Neutrophil (primary cell): ENCODE results near the gene EID1.

ENCODE experiments used
- H3K27ac ChIP-seq: fragments of 200-600 bp; sonication (generic); 2 replicates; pipeline ENCODE4 v1.5.1; 2016; ENCODE audit warnings: mild to moderate bottlenecking, moderate library complexity
- H3K27me3 ChIP-seq: fragments of 200-600 bp; sonication (generic); 2 replicates; pipeline ENCODE4 v1.6.0; 2016; ENCODE audit warnings: mild to moderate bottlenecking
- H3K36me3 ChIP-seq: fragments of 200-600 bp; sonication (generic); 2 replicates; pipeline ENCODE4 v1.5.1; 2017
- H3K4me1 ChIP-seq, 2 experiments: fragments of 200-600 bp in 1 of 2; sonication (generic) in 1 of 2; 1 replicate in 1 of 2; 2 replicates in 1 of 2; pipeline versions ENCODE4 v1.5.1 to v1.6.1; 2013 to 2016; ENCODE audit warnings: low read depth in 1 of 2, low read length in 1 of 2, mild to moderate bottlenecking in 1 of 2, moderate library complexity in 1 of 2; ENCODE audit not compliant: control insufficient read depth in 1 of 2, insufficient read depth in 1 of 2
- H3K4me3 ChIP-seq, 2 experiments: fragments of 200-600 bp in 1 of 2; sonication (generic) in 1 of 2; 1 replicate in 1 of 2; 2 replicates in 1 of 2; pipeline ENCODE4 v1.5.1; 2013 to 2016; ENCODE audit warnings: low read depth in 1 of 2, low read length in 1 of 2, mild to moderate bottlenecking in 1 of 2, moderate library complexity in 1 of 2
- H3K9me3 ChIP-seq: fragments of 200-600 bp; sonication (generic); 2 replicates; pipeline ENCODE4 v1.5.1; 2016
- TF ChIP-seq, protein P1 (sequence below): fragments of 200-600 bp; sonication (generic); IDR thresholded peaks from 2 replicates; pipeline ENCODE4 v1.5.1; 2016; ENCODE audit warnings: antibody characterized with exemption

Gene EID1

GRCh38 chr15:48869966-48870365, 8.0 kb upstream of the EID1 start:
- Histone ChIP-seq H3K27me3 (no peaks in the 10 kb centered on the region), H3K9me3 (no peaks in the 10 kb centered on the region), H3K27ac (no peak overlapping the region), H3K36me3 (no peaks in the 10 kb centered on the region), H3K4me1 (no peaks in the 10 kb centered on the region), H3K4me3 (no peak overlapping the region)
- TF ChIP-seq, protein P1, sequence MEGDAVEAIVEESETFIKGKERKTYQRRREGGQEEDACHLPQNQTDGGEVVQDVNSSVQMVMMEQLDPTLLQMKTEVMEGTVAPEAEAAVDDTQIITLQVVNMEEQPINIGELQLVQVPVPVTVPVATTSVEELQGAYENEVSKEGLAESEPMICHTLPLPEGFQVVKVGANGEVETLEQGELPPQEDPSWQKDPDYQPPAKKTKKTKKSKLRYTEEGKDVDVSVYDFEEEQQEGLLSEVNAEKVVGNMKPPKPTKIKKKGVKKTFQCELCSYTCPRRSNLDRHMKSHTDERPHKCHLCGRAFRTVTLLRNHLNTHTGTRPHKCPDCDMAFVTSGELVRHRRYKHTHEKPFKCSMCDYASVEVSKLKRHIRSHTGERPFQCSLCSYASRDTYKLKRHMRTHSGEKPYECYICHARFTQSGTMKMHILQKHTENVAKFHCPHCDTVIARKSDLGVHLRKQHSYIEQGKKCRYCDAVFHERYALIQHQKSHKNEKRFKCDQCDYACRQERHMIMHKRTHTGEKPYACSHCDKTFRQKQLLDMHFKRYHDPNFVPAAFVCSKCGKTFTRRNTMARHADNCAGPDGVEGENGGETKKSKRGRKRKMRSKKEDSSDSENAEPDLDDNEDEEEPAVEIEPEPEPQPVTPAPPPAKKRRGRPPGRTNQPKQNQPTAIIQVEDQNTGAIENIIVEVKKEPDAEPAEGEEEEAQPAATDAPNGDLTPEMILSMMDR: no peak

DNA sequence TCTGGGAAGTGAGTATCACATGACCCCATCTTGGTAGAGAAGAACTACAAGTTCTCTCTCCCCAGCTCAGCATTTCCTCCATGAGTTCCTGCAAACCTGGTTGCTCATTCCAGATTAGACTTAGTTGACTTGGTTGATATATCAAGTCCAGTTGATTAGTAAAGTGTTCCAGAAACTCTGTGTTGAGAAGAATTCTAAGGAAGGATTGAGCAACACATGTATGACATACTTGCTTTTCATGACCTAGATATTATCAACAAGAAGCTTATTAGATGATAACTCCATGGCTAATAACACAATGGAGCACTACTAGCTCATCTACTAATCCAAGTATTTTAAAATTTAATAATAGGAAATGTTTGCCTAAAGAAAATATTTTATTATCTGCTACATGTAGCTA, 6.4 kb upstream of the EID1 start:
- Histone ChIP-seq H3K4me1 (no peaks in the 10 kb centered on the region), H3K36me3 (no peaks in the 10 kb centered on the region), H3K4me3 (no peak overlapping the region), H3K27ac (no peak overlapping the region), H3K27me3 (no peaks in the 10 kb centered on the region), H3K9me3 (no peaks in the 10 kb centered on the region)
- TF ChIP-seq, protein P1: no peak

- no peaks in the 10 kb centered on the region for H3K9me3 ChIP-seq
- peaks cover 3 to 6% of the 10 kb centered on the region in 2 experiments for H3K4me1 ChIP-seq
- TF ChIP-seq, protein P1: no peak
Observed at GRCh38 chr15:48872632-48873031, 5.3 kb upstream of the EID1 start.

GRCh38 chr15:48875241-48875960, 2.5 kb upstream of the EID1 start:
- TF ChIP-seq, protein P1: no peak
- H3K4me1 ChIP-seq: peaks cover 13 to 15% of the 10 kb centered on the region in 2 experiments
- H3K36me3 ChIP-seq: no peaks in the 10 kb centered on the region
- H3K9me3 ChIP-seq: no peaks in the 10 kb centered on the region
- no peak overlapping the region for H3K27ac ChIP-seq
- no peaks in the 10 kb centered on the region for H3K27me3 ChIP-seq
- no peak overlapping the region for H3K4me3 ChIP-seq

More at GRCh38 chr15:48872632-48873031, 5.3 kb upstream of the EID1 start:
- H3K27me3 ChIP-seq: no peaks in the 10 kb centered on the region
- no peaks in the 10 kb centered on the region for H3K36me3 ChIP-seq
- H3K4me3 ChIP-seq: no peak overlapping the region
- no peak overlapping the region for H3K27ac ChIP-seq

GRCh38 chr15:48876057-48876456, 1.9 kb upstream of the EID1 start:
- Histone ChIP-seq H3K27ac (no peak overlapping the region), H3K27me3 (no peaks in the 10 kb centered on the region), H3K4me3 (no peak overlapping the region), H3K4me1 (peaks cover 13 to 15% of the 10 kb centered on the region in 2 experiments), H3K36me3 (no peaks in the 10 kb centered on the region), H3K9me3 (no peaks in the 10 kb centered on the region)
- TF ChIP-seq, protein P1: no peak
